K562 (cell line): ENCODE measurements around the gene FREM3. TPM values are rescaled to one million over a fixed set of nuclear protein-coding genes. Genes with fewer than 3 reads are reported as not detected.

Source experiments
- ATAC-seq: fragments of 200-7000 bp; cut with Tn5 transposase; 3 replicates; pipeline ENCODE4 v1.9.1; 2020; ENCODE audit warnings: moderate library complexity
- BruUV-seq: library from RNA; stranded (reverse); fragments of 400-500 nt; replicated peaks from 2 replicates; lab custom pipeline; 2021; lab: Mats Ljungman, UMichigan
- CTCF ChIA-PET: fragments of 300-600 bp; formaldehyde crosslinking; extraction: SDS; loops from one replicate; lab custom pipeline; 2021; ENCODE audit warnings: low intra/inter-chr PET ratio; lab: Yijun Ruan, JAX
- POLR2A ChIA-PET: fragments of 300-600, 350-650 bp; sonication (Branson Sonifier 250); formaldehyde crosslinking; extraction: SDS; loops from one replicate; lab custom pipeline; 2021; ENCODE audit warnings: antibody characterized with exemption, inconsistent platforms; lab: Yijun Ruan, JAX
- DNase-seq, 4 experiments: peaks; one replicate each; pipeline versions ENCODE4 v3.0.0 to v3.0.0-alpha.2; 2011 to 2018; ENCODE audit warnings: low spot score in 3 of 4, mixed read lengths in 3 of 4; ENCODE audit errors: extremely low read depth in 1 of 4
- FAIRE-seq: peaks from 2 replicates; lab custom pipeline; 2011; peaks lifted over from hg19 to GRCh38; lab: Jason Lieb, UNC
- H2AFZ ChIP-seq: 2 replicates; pipeline ENCODE4 v1.6.0; 2011; ENCODE audit warnings: low read depth, low read length, control low read depth, inconsistent platforms
- H3K27ac ChIP-seq: fragments of 200-600 bp; 3 replicates; pipeline ENCODE4 v1.8.0; 2011; ENCODE audit warnings: low read depth, mild to moderate bottlenecking, control low read depth, inconsistent platforms, low read length, moderate library complexity, mixed read lengths; ENCODE audit errors: extremely low read depth
- H3K27me3 ChIP-seq, 2 experiments: fragments of 300-600 bp in 1 of 2; 2 replicates in 1 of 2; 3 replicates in 1 of 2; pipeline versions ENCODE4 v1.6.0 to v1.8.0; 2011; ENCODE audit warnings: inconsistent platforms in 2 of 2, low read length in 2 of 2, mild to moderate bottlenecking in 1 of 2, mixed read lengths in 1 of 2, moderate library complexity in 1 of 2; ENCODE audit not compliant: control insufficient read depth in 2 of 2, insufficient read depth in 2 of 2
- H3K36me3 ChIP-seq: fragments of 300-600 bp; 3 replicates; pipeline ENCODE4 v1.8.0; 2011; ENCODE audit warnings: mild to moderate bottlenecking, low read length, inconsistent platforms; ENCODE audit not compliant: control insufficient read depth, insufficient read depth
- H3K4me1 ChIP-seq, 2 experiments: fragments of 200-600 bp in 1 of 2; replicated peaks in 1 of 2; 2 replicates in 1 of 2; 3 replicates in 1 of 2; pipeline versions ENCODE4 v1.5.1 to v1.8.0; 2011; ENCODE audit warnings: inconsistent platforms in 2 of 2, low read length in 2 of 2, mild to moderate bottlenecking in 1 of 2, mixed read lengths in 1 of 2, moderate library complexity in 1 of 2; ENCODE audit not compliant: control insufficient read depth in 2 of 2, insufficient read depth in 2 of 2
- H3K4me2 ChIP-seq: 2 replicates; pipeline ENCODE4 v1.6.1; 2011; ENCODE audit warnings: low read length, control low read depth, inconsistent platforms, mixed read lengths; ENCODE audit not compliant: insufficient read depth
- H3K4me3 ChIP-seq: fragments of 200-600 bp; sonication (generic), shearing (Covaris generic); 2 replicates; pipeline ENCODE4 v1.5.1; 2016; ENCODE audit warnings: control low read depth, inconsistent platforms
- H3K79me2 ChIP-seq: fragments of 200-600 bp; 3 replicates; pipeline ENCODE4 v1.8.0; 2011; ENCODE audit warnings: low read length, inconsistent platforms; ENCODE audit not compliant: control insufficient read depth, insufficient read depth
- H3K9ac ChIP-seq, 2 experiments: 2 replicates each; pipeline versions ENCODE4 v1.6.0 to v1.6.1; 2011; ENCODE audit warnings: low read depth in 2 of 2, low read length in 2 of 2, control low read depth in 1 of 2, inconsistent platforms in 1 of 2, mild to moderate bottlenecking in 1 of 2, mixed read lengths in 1 of 2; ENCODE audit not compliant: insufficient read depth in 1 of 2
- H3K9me1 ChIP-seq: one replicate; pipeline ENCODE4 v1.6.0; 2011; ENCODE audit warnings: inconsistent platforms, mild to moderate bottlenecking, low read length, moderate library complexity; ENCODE audit not compliant: control insufficient read depth, insufficient read depth
- H3K9me3 ChIP-seq: replicated peaks from 2 replicates; pipeline ENCODE4 v1.5.1; 2011; ENCODE audit warnings: low read depth, low read length, inconsistent platforms; ENCODE audit not compliant: control insufficient read depth, insufficient read depth
- H4K20me1 ChIP-seq: replicated peaks from 2 replicates; pipeline ENCODE4 v1.6.1; 2011; ENCODE audit warnings: low read length, inconsistent platforms, mixed read lengths; ENCODE audit not compliant: control insufficient read depth, insufficient read depth
- C11orf30 ChIP-seq: fragments of 450-650 bp; IDR thresholded peaks from 2 replicates; pipeline ENCODE4 v1.6.1; 2016; ENCODE audit warnings: low read depth, mild to moderate bottlenecking
- MAFF ChIP-seq: IDR thresholded peaks from 2 replicates; pipeline ENCODE4 v1.6.1; 2012; ENCODE audit warnings: low read length, improper control_type of control experiment
- MAFG ChIP-seq: fragments of 450-650 bp; conservative IDR thresholded peaks from 2 replicates; pipeline ENCODE4 v1.6.1; 2016; ENCODE audit warnings: missing genetic modification characterization, missing compliant biosample characterization
- MAFK ChIP-seq: IDR thresholded peaks from 2 replicates; pipeline ENCODE4 v1.6.1; 2011; ENCODE audit warnings: low read length, improper control_type of control experiment
- NR2C2 ChIP-seq, 2 experiments: fragments of 200-800 bp in 1 of 2; sonication (Bioruptor generic) in 1 of 2; sonication (generic) in 1 of 2; formaldehyde crosslinking in 1 of 2; IDR thresholded peaks; 2 replicates each; pipeline versions ENCODE4 v1.6.1 to v1.8.0; 2016 to 2022; ENCODE audit warnings: mild to moderate bottlenecking in 1 of 2, missing compliant biosample characterization in 1 of 2, missing genetic modification characterization in 1 of 2, missing genetic modification reagents in 1 of 2
- ZNF133 ChIP-seq: fragments of 250-450 bp; sonication (Bioruptor Pico); IDR thresholded peaks from 2 replicates; pipeline ENCODE4 v1.4.0; 2020; ENCODE audit warnings: mild to moderate bottlenecking
- ZNF316 ChIP-seq: fragments of 450-650 bp; IDR thresholded peaks from 2 replicates; pipeline ENCODE4 v1.6.1; 2016
- WGBS: fragments of 100-300 bp; shearing (Covaris generic); methylation state at CpG from one replicate; pipeline ENCODE4 v1.1.6; 2016; ENCODE audit warnings: low coverage, mixed read lengths; ENCODE audit not compliant: insufficient coverage; ENCODE audit errors: missing lambda C conversion rate; 5-methylcytosine and 5-hydroxymethylcytosine counted together
- in situ Hi-C: fragments of 300-500 bp; cut with MboI; formaldehyde crosslinking; loops from 4 replicates; pipeline ENCODE4 v1.15.0; 2018; ENCODE audit warnings: inconsistent platforms, mixed read lengths
- intact Hi-C: fragments of 100-400 bp; cut with micrococcal nuclease; formaldehyde crosslinking; loops from 2 replicates; pipeline ENCODE4 v1.14.2; 2022
- polyA plus RNA-seq, 8 experiments: library from polyadenylated mRNA; depleted of rRNA in 4 of 8; stranded (reverse) in 5 of 8; unstranded in 3 of 8; fragments of >200 nt; fragmentation: Nextera tagmentation in 2 of 8; fragmentation: Illumina TruSeq in 1 of 8; extraction: Ambion mirVana in 2 of 8; extraction: Trizol in 1 of 8; gene quantifications; 2 replicates each; pipeline versions ENCODE4 v1.2.1 to v1.2.3, GENCODE V29; 2011 to 2014; ENCODE audit warnings: inconsistent platforms in 1 of 8, missing spikeins in 1 of 8
- total RNA-seq, 7 experiments: library from RNA; depleted of rRNA in 6 of 7; stranded (reverse); fragments of >200 nt in 6 of 7; fragmentation: Illumina TruSeq in 2 of 7; extraction: Trizol in 2 of 7; gene quantifications; 2 replicates each; pipeline versions ENCODE4 v1.2.1 to v1.2.3, GENCODE V29; 2011 to 2021; ENCODE audit warnings: low replicate concordance in 1 of 7
- TF ChIP-seq, protein P1 (sequence below): fragments of 250-450 bp; sonication (Bioruptor Pico); IDR thresholded peaks from 2 replicates; pipeline ENCODE4 v1.4.0; 2020
- TF ChIP-seq, protein P2 (sequence below): fragments of 450-650 bp; IDR thresholded peaks from 2 replicates; pipeline ENCODE4 v1.6.1; 2016; ENCODE audit warnings: low read depth

The FREM3 gene
- total and polyA plus RNA-seq, 9 of the 15 experiments (the other 6 are each of a cell fraction or from before 2014, with no cell fraction given): not detected

DNA sequence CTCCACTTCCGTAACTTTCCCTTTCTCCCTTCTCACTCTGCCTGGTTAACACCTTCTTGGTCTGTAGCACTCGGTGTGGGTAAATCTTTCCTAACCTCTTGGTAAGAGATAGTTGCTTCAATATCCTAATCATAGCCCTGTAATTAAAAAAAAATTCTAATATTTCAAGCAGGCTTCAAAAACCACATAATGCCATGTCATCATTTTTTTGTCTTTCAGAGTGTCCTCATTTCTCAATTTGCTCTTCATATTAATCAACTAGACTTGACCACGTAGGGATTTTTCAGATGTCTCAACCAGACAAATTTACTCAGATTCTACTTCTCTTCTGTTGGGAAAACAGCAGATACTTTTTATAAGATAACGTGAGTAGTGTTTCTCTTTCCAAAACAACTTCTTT, 91.0 kb downstream of the FREM3 start:
- in situ Hi-C loops (no loop called here), intact Hi-C loops (no loop called here)
- ATAC-seq (no peak), FAIRE-seq (no peak), DNase-seq (no peak)
- Histone ChIP-seq H3K4me2 (no peak overlapping the region), H2AFZ (no peak overlapping the region), H3K36me3 (no peaks in the 10 kb centered on the region), H3K4me3 (no peak overlapping the region), H4K20me1 (no peaks in the 10 kb centered on the region), H3K9me3 (no peaks in the 10 kb centered on the region), H3K79me2 (no peaks in the 10 kb centered on the region), H3K9me1 (no peaks in the 10 kb centered on the region), H3K9ac (no peak overlapping the region), H3K27me3 (no peaks in the 10 kb centered on the region; a peak in 1 of 5 replicates), H3K4me1 (no peaks in the 10 kb centered on the region), H3K27ac (no peak overlapping the region)
- TF ChIP-seq MAFG (tag) (peak; percentile 48), ZNF316 (peak; percentile 82), NR2C2 (CRISPR knock-in tag; IDR thresholded peaks at IDR 0.05) (no peak), NR2C2 (tag; IDR thresholded peaks at IDR 0.05) (no peak), ZNF133 (CRISPR knock-in tag) (no peak), MAFK (peak; percentile 32; the same call in 1 of the 2 replicates), C11orf30 (peak; percentile 58), MAFF (peak; percentile 22; the same call in 1 of the 2 replicates)
- TF ChIP-seq, protein P1, sequence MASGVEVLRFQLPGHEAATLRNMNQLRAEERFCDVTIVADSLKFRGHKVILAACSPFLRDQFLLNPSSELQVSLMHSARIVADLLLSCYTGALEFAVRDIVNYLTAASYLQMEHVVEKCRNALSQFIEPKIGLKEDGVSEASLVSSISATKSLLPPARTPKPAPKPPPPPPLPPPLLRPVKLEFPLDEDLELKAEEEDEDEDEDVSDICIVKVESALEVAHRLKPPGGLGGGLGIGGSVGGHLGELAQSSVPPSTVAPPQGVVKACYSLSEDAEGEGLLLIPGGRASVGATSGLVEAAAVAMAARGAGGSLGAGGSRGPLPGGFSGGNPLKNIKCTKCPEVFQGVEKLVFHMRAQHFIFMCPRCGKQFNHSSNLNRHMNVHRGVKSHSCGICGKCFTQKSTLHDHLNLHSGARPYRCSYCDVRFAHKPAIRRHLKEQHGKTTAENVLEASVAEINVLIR: no peak
- TF ChIP-seq, protein P2, sequence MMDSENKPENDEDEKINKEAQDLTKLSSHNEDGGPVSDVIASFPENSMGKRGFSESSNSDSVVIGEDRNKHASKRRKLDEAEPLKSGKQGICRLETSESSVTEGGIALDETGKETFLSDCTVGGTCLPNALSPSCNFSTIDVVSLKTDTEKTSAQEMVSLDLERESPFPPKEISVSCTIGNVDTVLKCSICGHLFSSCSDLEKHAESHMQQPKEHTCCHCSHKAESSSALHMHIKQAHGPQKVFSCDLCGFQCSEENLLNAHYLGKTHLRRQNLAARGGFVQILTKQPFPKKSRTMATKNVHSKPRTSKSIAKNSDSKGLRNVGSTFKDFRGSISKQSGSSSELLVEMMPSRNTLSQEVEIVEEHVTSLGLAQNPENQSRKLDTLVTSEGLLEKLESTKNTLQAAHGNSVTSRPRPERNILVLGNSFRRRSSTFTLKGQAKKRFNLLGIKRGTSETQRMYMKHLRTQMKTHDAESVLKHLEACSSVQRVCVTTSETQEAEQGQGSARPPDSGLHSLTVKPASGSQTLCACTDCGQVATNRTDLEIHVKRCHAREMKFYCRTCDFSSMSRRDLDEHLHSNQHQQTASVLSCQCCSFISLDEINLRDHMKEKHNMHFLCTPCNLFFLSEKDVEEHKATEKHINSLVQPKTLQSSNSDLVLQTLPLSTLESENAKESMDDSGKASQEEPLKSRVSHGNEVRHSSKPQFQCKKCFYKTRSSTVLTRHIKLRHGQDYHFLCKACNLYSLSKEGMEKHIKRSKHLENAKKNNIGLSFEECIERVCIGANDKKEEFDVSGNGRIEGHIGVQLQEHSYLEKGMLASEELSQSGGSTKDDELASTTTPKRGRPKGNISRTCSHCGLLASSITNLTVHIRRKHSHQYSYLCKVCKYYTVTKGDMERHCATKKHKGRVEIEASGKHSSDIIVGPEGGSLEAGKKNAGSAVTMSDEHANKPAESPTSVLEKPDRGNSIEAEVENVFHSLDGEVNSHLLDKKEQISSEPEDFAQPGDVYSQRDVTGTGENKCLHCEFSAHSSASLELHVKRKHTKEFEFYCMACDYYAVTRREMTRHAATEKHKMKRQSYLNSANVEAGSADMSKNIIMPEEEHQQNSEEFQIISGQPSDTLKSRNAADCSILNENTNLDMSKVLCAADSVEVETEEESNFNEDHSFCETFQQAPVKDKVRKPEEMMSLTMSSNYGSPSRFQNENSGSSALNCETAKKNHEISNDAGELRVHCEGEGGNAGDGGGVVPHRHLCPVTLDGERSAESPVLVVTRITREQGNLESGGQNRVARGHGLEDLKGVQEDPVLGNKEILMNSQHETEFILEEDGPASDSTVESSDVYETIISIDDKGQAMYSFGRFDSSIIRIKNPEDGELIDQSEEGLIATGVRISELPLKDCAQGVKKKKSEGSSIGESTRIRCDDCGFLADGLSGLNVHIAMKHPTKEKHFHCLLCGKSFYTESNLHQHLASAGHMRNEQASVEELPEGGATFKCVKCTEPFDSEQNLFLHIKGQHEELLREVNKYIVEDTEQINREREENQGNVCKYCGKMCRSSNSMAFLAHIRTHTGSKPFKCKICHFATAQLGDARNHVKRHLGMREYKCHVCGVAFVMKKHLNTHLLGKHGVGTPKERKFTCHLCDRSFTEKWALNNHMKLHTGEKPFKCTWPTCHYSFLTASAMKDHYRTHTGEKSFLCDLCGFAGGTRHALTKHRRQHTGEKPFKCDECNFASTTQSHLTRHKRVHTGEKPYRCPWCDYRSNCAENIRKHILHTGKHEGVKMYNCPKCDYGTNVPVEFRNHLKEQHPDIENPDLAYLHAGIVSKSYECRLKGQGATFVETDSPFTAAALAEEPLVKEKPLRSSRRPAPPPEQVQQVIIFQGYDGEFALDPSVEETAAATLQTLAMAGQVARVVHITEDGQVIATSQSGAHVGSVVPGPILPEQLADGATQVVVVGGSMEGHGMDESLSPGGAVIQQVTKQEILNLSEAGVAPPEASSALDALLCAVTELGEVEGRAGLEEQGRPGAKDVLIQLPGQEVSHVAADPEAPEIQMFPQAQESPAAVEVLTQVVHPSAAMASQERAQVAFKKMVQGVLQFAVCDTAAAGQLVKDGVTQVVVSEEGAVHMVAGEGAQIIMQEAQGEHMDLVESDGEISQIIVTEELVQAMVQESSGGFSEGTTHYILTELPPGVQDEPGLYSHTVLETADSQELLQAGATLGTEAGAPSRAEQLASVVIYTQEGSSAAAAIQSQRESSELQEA: no peak
- POLR2A ChIA-PET: no interaction called here
- CTCF ChIA-PET: no interaction called here
- 2% methylated on average over 4 of the region's 4 CpGs for WGBS
- BruUV-seq: no TSS peak
